GM13977 (cell line): ENCODE measurements around the gene RASGRF2.

Source experiments
- DNase-seq: peaks from one replicate; pipeline ENCODE4 v3.0.0; 2012; ENCODE audit warnings: low spot score
- CTCF ChIP-seq: IDR thresholded peaks from 2 replicates; pipeline ENCODE4 v1.5.1; 2012; ENCODE audit warnings: mild to moderate bottlenecking, control low read depth; ENCODE audit not compliant: insufficient read depth; ENCODE audit errors: extremely low read depth, missing control alignments
- in situ Hi-C: fragments of 300-500 bp; cut with MboI; formaldehyde crosslinking; loops from one replicate; pipeline ENCODE4 v1.12.0; 2022; ENCODE audit warnings: low sequenced_read_pairs, low pct_unique_long_range_greater_than_20kb, mixed read lengths, inconsistent platforms; ENCODE audit not compliant: unreplicated experiment

Gene RASGRF2

GRCh38 chr5:81233080-81233634, 273.0 kb downstream of the RASGRF2 start, which contains the start of gene CKMT2:
Gene CKMT2, plus strand, starts transcription at chr5:81233322. Its CDS starts 17,811 bp downstream, at chr5:81251133.
- DNase-seq: no peak
- in situ Hi-C loops: no loop called here
- TF ChIP-seq CTCF: no peak

- no peak for DNase-seq
- in situ Hi-C loops: no loop called here
- no peak for TF ChIP-seq CTCF
These were observed 274.1 kb downstream of the RASGRF2 start for GRCh38 chr5:81234299-81234698.

- DNase-seq: no peak
- in situ Hi-C loops: no loop called here
- TF ChIP-seq CTCF: no peak
These were observed 274.6 kb downstream of the RASGRF2 start for GRCh38 chr5:81234801-81235200.

- in situ Hi-C loops: no loop called here
- no peak for DNase-seq
- TF ChIP-seq CTCF: no peak
These were observed 275.3 kb downstream of the RASGRF2 start for GRCh38 chr5:81235287-81236072.

GRCh38 chr5:81238460-81238859, 278.3 kb downstream of the RASGRF2 start:
- no peak for DNase-seq
- in situ Hi-C loops: no loop called here
- TF ChIP-seq CTCF: no peak

- TF ChIP-seq CTCF: no peak
- no peak for DNase-seq
- in situ Hi-C loops: no loop called here
These were observed 279.4 kb downstream of the RASGRF2 start for GRCh38 chr5:81239613-81240012.
